RWPE2 (cell line): Measurements from ENCODE around the gene ETV6.

Source experiments
- ATAC-seq: fragments of 200-7000 bp; cut with Tn5 transposase; 3 replicates; pipeline ENCODE4 v1.9.1; 2021; ENCODE audit warnings: low read depth
- DNase-seq: peaks from one replicate; pipeline ENCODE4 v3.0.0-alpha.2; 2020; ENCODE audit warnings: low spot score
- H3K27ac ChIP-seq: fragments of 450-650 bp; 2 replicates; pipeline ENCODE4 v1.5.1; 2017; ENCODE audit warnings: mild to moderate bottlenecking; ENCODE audit not compliant: poor library complexity, severe bottlenecking
- H3K27me3 ChIP-seq: fragments of 250-450 bp; sonication (Bioruptor Pico); 2 replicates; pipeline ENCODE4 v1.5.1; 2021; ENCODE audit warnings: mild to moderate bottlenecking, moderate library complexity; ENCODE audit not compliant: insufficient read depth, poor library complexity, severe bottlenecking
- H3K36me3 ChIP-seq: fragments of 250-450 bp; sonication (Bioruptor Pico); 2 replicates; pipeline ENCODE4 v1.5.1; 2020; ENCODE audit warnings: low read depth, mild to moderate bottlenecking, moderate library complexity
- H3K4me1 ChIP-seq: fragments of 250-450 bp; sonication (Bioruptor Pico); 2 replicates; pipeline ENCODE4 v1.5.1; 2021; ENCODE audit warnings: mild to moderate bottlenecking, moderate library complexity; ENCODE audit not compliant: insufficient read depth, poor library complexity, severe bottlenecking
- H3K4me3 ChIP-seq: fragments of 250-450 bp; sonication (Bioruptor Pico); 2 replicates; pipeline ENCODE4 v1.5.1; 2021; ENCODE audit warnings: mild to moderate bottlenecking, moderate library complexity; ENCODE audit not compliant: severe bottlenecking
- H3K9me3 ChIP-seq: fragments of 250-450 bp; sonication (Bioruptor Pico); 2 replicates; pipeline ENCODE4 v1.5.1; 2021; ENCODE audit warnings: mild to moderate bottlenecking, moderate library complexity; ENCODE audit not compliant: severe bottlenecking
- TF ChIP-seq, protein P1 (sequence below): fragments of 450-650 bp; IDR thresholded peaks from one replicate; pipeline ENCODE4 v1.5.1; 2017; ENCODE audit warnings: mild to moderate bottlenecking, moderate library complexity; ENCODE audit not compliant: poor library complexity, severe bottlenecking

Gene ETV6

DNA sequence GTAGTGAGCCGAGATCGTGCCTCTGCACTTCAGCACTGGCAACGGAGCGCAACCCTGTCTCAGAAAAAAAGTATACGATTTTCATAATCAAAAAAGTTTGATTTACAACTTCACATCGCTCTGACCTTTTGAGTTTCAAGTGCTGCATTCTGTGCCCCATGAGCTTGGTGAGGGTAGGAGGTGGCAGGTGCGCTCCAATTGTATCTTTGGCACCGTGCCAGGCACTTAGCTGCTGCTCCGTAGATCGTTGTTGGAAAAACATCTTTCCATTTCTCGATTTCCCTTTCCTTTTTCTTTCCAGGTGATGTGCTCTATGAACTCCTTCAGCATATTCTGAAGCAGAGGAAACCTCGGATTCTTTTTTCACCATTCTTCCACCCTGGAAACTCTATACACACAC lies 203.7 kb downstream of the ETV6 start:
- DNase-seq (no peak), ATAC-seq (no peak)
- H3K4me3 ChIP-seq = no peak overlapping the region
- no peaks in the 10 kb centered on the region for H3K27me3 ChIP-seq
- no peaks in the 10 kb centered on the region for H3K36me3 ChIP-seq
- H3K9me3 ChIP-seq = no peaks in the 10 kb centered on the region
- no peaks in the 10 kb centered on the region for H3K4me1 ChIP-seq
- H3K27ac ChIP-seq = no peak overlapping the region
- TF ChIP-seq, protein P1, sequence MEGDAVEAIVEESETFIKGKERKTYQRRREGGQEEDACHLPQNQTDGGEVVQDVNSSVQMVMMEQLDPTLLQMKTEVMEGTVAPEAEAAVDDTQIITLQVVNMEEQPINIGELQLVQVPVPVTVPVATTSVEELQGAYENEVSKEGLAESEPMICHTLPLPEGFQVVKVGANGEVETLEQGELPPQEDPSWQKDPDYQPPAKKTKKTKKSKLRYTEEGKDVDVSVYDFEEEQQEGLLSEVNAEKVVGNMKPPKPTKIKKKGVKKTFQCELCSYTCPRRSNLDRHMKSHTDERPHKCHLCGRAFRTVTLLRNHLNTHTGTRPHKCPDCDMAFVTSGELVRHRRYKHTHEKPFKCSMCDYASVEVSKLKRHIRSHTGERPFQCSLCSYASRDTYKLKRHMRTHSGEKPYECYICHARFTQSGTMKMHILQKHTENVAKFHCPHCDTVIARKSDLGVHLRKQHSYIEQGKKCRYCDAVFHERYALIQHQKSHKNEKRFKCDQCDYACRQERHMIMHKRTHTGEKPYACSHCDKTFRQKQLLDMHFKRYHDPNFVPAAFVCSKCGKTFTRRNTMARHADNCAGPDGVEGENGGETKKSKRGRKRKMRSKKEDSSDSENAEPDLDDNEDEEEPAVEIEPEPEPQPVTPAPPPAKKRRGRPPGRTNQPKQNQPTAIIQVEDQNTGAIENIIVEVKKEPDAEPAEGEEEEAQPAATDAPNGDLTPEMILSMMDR = no peak

DNA sequence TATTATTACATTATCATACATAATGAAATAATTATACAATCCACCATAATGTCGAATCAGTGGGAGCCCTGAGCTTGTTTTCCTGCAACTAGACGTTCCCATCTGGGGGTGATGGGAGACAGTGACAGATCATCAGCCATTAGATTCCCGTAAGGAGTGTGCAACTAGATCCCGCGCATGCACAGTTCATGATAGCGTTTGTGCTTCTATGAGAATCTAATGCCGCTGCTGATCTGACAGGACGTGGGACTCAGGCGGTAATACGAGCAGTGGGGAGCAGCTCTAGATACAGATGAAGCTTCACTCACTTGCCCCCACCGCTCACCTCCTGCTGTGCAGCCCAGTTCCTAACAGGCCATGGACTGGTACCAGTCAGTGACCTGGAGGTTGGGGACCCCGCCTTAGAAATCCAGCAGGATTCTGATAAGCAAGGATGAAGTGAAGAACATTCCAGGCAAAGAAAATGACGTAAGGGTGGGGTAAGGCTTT lies 204.6 kb downstream of the ETV6 start:
- H3K27me3 ChIP-seq = no peaks in the 10 kb centered on the region
- no peak for DNase-seq
- TF ChIP-seq, protein P1 = no peak
- no peaks in the 10 kb centered on the region for H3K4me1 ChIP-seq
- H3K9me3 ChIP-seq = no peaks in the 10 kb centered on the region
- H3K4me3 ChIP-seq = no peak overlapping the region
- H3K36me3 ChIP-seq = no peaks in the 10 kb centered on the region
- H3K27ac ChIP-seq = no peak overlapping the region
- no peak for ATAC-seq

DNA sequence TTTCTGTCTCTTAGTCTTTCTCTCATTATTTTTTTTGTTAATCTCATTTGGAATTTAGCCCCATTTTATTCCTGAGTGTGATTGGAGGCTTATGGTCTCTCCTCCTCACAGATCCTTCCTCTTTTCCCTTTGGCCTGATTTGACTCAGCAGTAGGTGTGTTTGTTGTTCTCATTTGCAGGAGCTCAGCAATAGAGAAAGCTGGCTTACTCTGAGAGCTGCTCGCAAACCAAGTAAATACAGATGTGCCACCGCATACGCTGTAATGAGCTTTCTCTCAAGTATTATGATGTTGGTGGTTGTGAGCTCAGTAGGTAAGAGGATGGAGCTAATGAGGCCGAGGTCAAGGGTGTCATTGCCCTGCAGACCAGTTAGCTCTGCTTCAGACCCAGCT lies 206.5 kb downstream of the ETV6 start:
- TF ChIP-seq, protein P1 = no peak
- ATAC-seq = no peak
- no peak for DNase-seq
- no peaks in the 10 kb centered on the region for H3K4me1 ChIP-seq
- H3K4me3 ChIP-seq = no peak overlapping the region
- no peaks in the 10 kb centered on the region for H3K9me3 ChIP-seq
- no peaks in the 10 kb centered on the region for H3K36me3 ChIP-seq
- H3K27ac ChIP-seq = no peak overlapping the region
- no peaks in the 10 kb centered on the region for H3K27me3 ChIP-seq

DNA sequence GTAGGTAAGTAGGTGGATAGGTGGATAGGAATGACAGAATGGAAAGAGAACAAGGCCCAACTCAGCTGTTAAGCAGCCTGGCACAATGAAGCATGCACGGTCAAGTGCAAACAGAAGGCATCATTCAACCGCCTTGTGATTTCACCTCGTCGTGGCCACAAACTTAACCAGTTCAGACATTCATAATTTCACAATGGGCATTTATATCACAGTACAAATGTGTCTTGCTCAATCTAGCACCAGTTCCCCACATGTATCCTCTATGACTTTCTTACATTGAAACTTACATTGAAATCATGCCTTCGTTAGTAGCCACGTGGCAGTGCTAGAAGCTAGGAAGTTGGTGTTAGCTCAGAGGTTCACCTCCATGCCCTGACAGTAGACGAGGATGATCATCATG lies 207.5 kb downstream of the ETV6 start:
- ATAC-seq (no peak), DNase-seq (no peak)
- H3K27me3 ChIP-seq = no peaks in the 10 kb centered on the region
- H3K4me3 ChIP-seq = no peak overlapping the region
- no peak overlapping the region for H3K27ac ChIP-seq
- H3K4me1 ChIP-seq = no peaks in the 10 kb centered on the region
- TF ChIP-seq, protein P1 = no peak
- H3K9me3 ChIP-seq = no peaks in the 10 kb centered on the region
- H3K36me3 ChIP-seq = no peaks in the 10 kb centered on the region

DNA sequence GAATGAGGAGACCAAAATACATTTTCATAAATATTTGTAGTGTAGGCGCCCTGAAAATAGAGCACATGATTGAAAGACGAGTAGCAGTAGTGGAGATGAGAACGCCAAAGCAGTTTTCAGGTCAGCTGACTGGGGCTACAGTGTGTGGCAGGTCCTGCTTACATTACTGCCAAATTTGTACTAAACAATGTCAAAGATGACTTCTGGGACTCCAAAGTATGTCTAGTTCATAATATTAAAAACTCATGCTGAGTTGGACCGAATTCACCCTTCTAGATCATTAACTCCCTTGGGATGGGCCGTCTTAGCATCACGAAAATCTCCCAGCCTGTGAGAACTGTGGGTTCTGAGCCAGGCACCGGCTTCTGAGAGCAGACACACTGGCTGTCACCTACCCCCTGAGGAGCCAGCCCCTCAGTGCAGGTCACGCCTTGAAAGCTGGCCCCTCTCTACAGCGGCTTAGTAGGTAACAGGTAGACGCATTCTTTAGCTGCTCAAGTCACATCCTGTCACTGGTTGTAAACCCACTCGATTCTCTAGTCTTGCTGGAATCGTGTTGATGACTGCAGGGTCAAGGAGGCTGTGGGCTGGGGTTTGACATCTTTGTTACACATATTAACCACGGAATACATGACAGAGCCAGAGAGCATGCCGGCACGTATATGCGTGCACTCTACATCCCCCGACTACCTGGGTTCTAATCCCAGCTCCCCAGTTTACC lies 210.4 kb downstream of the ETV6 start:
- no peaks in the 10 kb centered on the region for H3K36me3 ChIP-seq
- DNase-seq (no peak), ATAC-seq (no peak)
- TF ChIP-seq, protein P1 = no peak
- H3K4me3 ChIP-seq = no peak overlapping the region
- H3K4me1 ChIP-seq = no peaks in the 10 kb centered on the region
- no peaks in the 10 kb centered on the region for H3K27me3 ChIP-seq
- no peak overlapping the region for H3K27ac ChIP-seq
- no peaks in the 10 kb centered on the region for H3K9me3 ChIP-seq
